ENCODE results near the gene MMP10.
"Not testable (repeated sequence)": the region's sequence is repeated elsewhere in the genome, so short reads cannot be mapped to it uniquely, and the experiment has no call there.

MMP10 gene

DNA sequence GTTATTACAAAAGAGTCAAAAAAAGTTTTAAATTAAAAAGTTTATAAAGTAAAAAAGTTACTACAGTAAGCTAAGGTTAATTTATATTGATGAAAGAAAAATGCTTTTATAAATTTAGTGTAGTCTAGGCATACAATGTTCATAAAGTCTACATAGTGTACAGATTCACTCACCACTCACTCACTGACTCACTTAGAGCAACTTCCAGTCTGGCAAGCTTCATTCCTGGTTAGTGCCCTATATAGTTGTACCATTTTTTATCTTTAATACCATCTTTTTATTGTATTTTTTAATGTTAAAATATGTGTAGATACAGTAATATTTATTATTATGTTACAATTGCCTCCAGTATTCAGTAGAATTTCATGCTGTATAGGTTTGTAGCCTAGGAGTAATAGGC is 2.6 kb upstream of the MMP10 start:
- no peak for DNase-seq

DNA sequence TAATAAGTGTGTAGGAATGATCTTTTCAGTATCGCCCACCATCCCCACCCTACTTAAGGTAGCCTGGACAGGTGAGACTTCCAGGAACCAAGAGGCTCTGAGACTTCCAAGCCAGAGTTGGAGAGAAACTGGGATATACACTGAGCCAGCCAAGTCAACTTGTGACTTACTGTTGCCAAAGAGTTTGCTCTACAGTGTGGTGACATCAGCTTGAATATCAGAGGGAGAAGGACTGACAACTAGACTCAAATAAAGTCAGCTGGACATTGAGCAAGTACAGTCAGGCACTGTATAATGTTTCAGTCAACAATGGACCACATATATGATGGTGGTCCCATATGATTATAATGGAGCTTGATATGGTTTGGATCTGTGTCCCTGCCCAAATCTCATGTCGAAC is 1.2 kb upstream of the MMP10 start:
- DNase-seq: no peak

DNA sequence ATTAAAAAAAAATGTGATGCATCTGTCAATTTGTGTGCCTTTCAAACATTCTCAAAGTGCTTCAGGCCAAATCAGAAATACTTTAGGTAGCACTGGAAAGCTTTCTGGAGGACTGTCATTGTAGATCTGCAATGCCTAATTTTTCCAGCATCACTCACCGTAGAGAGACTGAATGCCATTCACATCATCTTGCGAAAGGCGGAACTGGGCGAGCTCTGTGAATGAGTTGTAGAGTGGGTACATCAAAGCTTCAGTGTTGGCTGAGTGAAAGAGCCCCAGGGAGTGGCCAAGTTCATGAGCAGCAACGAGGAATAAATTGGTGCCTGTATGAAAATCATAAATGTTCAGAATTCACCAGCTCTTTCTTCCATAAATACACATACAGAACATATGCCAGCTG is 4.0 kb downstream of the MMP10 start:
- DNase-seq: no peak

DNA sequence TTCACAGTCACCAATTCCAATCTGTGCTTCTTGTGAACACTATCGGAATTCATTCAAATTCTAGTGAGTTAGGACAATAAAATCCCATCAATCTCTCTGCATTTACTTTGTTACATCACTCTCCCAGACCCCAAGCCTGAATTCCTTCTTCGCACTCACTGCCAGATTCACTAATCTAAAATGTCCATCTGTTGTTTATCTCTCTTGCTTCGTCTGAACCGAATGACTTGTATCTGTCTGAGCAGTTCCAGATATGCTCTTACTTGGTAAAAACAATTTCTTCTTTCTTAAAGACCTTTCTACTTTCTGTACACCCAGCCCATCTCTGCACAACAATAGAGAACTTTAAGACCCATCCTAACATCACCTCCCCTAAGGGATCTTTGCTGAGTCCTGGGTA is 7.0 kb downstream of the MMP10 start:
- DNase-seq: no peak

DNA sequence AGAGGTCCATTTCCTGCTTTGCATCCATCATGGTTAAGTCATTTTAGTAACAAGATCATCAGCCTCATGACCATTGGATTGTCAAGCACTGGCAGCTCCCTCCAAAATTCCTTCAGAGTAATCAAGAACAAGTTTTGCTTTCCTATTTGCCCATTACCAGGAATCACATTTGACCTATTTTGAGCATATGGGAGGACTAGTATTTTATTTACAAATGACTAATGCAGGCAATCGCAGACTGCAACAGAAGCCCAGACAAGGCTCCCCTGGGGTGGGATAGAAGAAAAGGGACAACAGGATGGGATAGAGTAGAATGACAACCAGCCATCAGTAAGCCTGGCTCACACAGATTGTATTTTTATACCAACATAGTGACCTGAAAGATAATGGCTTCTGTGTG is 9.1 kb downstream of the MMP10 start:
- no peak for DNase-seq

DNA sequence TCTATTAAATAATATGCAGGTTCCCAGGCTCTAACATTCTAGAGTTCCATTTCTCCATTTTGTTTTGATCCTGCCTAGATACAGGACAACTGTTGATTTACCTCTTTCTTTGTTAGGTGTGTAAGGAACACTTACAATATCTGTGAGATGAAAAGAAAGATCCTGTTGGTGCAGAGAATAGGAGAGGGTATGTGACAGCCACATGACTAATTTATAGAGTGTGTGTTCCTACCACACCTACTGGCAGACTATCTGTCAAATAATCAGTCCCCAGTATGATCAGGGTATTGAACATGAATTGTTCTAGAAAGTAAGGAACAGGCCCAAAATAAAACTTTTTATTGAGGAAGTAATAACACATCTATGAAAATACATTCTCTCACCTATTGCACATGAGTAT is 10.2 kb downstream of the MMP10 start:
- no peak for DNase-seq

DNA sequence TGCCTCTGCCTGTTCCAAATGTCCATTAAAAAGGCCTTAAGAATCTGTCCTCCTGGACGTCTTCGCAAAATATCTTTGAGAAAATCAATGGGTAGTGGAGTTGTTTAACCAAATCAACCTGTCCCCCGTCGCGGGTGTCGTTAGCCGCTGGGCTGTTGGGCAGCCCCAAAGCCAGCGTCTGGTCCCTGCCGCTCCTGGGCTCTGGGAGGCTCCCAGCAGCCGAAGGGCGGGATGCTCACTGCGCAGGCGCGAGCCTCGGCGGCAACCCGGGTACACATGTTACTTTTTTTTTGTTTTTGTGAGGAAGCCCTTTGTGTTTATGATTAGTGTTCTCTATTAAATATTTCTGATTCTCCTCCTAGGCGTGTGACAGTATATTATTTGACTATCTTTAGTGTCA is 12.6 kb downstream of the MMP10 start:
- no peak for DNase-seq

DNA sequence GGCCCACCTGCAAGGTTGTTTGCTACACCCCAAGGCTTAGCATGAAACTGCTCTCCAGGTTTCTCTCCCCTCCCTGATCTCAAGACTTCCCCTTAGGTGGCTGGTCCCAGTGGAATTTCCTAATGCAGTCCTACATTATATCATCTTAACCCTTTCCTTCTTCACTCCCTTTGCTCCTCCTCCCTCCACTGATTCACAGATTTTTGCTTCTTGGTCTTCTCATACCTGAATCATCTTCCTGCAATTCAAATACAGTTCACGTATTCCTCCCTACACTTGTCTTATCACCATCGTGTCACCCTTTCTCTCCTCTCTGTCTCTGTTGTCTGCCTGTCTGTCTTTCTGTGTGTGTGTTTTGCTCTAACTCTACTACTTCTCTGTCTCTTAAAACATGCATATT is 17.0 kb downstream of the MMP10 start:
- DNase-seq: no peak

DNA sequence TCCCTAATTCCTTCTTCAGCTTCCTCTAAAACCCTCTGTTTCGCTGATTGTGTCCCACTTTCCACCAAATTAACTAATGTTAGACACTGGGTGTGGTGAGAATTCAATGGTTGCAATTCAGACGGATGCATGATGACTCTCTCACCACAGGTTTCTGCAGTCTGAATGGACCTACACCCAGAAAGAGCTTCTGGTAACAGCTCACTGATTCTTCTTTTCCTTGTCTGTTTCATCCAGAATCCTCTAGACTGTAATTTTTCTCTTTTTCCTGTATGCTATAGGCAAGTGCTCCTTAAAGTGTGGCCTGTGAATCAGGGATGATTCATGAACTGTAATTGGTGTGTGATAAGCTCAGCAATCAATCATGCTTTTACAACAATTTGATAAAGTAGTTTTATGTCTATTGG is 18.1 kb downstream of the MMP10 start:
- DNase-seq: no peak

DNA sequence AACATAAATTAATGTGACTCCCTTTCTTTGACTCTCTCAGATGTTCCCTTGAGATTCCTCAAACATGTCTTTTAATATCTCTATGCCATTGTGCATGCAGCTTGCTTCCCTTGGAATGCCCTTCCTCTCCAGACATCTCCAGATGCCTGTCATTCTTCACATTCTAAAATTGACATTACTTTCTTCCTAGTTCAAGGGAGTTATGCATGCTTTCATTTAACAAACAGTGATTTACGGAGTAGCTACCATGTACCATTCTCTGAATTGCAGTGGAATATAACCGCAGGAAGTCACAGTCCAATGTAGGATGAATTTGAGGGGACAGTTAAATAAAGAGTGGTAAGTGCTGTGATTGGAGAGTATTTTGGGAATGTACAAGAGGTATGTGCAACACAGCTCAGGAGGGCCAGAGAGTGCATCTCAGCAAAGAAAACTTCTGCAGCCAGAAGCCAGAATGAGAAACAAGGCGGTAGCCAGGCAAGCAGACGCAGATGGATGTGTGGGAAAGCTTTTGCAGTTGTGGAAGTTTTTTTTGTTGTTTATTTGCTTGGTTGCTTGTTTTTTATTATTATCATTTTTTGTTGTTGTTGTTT is 18.7 kb downstream of the MMP10 start:
- DNase-seq: no peak

DNA sequence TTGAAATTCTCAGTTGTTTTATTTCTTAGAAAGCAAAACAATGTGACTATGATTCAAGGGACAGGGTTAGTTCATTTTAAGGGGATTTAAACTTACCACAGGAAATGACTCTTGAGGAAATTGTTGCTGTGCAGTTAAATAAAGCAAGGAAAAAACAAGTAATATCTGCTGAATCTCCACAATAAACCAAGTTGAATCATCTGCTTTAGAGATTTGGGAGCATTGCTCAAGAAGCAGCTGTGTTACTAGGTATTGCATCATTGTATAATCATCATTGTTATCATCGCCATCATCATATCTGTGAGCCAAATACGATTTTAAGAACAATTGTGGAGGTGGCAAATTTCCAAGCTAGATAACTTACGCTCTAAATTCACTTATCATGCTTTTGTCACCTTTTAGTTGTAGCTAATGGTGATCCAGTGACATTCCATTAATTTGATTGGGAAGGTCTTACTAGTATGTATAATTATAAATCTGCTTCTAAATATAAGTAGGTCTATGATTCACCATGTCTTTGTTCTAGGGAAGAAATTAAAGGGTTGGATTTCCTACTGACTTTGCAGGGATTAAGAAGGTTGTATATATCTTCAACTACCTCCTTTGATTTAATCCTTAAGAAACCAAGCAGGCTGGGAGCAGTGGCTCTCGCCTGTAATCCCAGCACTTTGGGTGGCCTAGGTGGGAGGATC is 19.9 kb downstream of the MMP10 start:
- no peak for DNase-seq

DNA sequence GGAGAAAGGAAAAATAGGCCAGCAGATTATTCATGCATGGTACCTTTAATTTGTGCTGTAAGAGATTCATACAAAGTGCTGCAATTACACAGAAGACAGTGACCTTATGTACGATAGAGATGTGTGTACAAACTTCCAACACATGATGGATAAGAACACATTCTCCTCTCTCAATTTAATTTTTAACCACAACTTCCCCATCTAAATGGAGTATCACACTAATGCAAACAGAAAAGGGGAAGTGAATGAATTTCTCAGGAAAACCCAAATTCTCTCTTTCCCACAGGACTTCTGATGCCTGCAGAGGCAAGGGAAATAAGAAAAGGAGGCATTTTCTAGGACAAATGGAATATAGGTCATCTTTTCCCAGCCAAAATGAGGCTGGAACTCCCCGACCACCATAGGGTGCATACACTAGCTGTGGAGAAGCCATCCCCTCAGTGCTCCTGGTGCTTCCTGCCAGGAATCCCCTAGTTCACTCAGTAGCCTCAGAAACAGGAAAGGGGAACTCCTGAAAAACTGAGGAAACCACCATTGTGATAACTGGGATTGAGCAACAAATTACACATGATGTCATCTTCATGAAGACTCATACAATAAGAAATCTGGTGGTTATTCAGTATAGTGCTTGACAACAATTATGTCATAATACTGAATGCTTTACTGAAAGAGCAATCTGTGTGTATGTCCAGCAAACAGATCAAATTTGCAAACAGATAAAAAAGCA is 22.4 kb downstream of the MMP10 start:
- DNase-seq: no peak

DNA sequence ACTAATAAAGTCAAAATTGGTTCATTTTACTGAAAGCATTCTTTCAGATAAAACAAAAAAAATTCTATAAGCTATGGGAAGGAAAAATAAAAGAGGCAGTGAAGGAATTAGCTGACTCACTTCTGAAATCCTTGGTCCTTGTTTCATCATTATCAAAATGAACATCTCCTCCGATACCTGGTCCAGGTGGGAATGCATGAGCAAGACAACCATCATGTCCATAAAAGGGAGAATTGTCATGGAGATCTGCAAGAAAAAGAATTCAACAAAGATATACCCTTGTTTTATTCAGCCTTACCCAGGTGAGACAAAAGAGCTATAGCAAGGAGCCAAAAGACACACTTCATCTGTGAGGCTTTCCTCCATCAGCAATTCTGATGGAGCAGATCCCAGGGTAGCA is 27.2 kb downstream of the MMP10 start:
- DNase-seq: no peak

DNA sequence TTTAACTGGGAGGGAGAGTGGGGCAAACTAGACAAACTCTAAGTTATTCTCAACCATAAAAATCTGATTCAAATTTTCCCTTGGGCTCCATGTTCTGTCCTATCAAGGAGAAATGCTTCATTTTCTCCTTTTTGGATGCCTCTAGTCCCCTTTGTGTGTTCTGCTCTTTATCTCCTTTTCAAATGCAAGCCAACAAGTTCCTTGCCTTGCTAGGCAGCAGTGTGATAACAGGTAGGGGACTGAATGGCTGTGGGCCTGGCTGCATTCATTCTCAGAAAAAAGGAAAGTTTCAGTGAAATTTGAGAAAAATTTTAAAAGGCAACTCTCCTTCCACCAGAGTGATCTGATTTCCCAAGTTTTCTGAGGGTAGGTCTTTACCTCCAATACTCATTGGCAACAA is 28.8 kb downstream of the MMP10 start:
- DNase-seq: no peak

DNA sequence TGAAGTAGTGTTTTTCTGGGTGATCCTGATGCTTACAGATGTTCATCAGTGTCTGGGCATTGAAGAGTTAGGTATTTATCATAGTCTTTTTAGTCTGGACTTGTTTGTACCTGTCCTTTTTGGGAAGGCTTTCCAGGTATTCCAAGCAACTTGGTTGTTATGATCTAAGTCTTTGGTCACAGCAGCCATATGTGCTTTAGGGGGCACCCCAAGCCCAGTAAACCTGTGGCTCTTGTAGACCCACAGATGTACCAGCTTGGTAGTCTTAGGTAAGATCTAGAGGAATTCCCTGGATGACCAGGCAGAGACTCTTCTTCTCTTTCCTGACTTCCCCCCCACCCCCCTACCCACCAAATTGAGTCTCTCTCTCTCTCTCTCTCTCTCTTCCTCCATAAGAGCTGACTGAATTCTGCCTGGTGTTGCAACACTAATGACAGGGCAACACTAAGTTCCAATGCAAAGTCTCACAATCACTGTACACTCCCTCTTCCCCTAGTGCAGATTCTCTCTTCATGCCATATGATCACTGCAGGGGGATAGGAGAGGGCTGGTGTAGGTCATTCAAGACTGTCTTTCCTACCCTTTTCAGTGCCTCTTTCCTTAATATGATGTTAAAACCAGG is 31.2 kb downstream of the MMP10 start:
- no peak for DNase-seq

DNA sequence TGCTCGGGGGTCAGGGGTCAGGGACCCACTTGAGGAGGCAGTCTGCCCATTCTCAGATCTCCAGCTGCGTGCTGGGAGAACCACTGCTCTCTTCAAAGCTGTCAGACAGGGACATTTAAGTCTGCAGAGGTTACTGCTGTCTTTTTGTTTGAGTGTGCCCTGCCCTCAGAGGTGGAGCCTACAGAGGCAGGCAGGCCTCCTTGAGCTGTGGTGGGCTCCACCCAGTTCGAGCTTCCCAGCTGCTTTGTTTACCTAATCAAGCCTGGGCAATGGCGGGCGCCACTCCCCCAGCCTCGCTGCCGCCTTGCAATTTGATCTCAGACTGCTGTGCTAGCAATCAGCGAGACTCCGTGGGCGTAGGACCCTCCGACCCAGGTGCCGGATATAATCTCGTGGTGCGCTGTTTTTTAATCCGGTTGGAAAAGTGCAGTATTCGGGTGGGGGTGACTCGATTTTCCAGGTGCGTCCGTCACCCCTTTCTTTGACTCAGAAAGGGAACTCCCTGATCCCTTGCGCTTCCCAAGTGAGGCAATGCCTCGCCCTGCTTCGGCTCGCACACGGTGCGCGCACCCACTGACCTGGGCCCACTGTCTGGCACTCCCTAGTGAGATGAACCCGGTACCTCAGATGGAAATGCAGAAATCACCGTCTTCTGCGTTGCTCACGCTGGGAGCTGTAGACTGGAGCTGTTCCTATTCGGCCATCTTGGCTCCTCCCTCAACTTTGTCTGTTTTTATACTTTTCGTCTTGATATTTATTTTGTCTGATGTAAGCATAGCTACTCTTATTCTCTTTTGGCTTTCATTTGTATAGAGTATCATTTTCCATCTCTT is 33.5 kb downstream of the MMP10 start:
- DNase-seq: not testable (repeated sequence)

DNA sequence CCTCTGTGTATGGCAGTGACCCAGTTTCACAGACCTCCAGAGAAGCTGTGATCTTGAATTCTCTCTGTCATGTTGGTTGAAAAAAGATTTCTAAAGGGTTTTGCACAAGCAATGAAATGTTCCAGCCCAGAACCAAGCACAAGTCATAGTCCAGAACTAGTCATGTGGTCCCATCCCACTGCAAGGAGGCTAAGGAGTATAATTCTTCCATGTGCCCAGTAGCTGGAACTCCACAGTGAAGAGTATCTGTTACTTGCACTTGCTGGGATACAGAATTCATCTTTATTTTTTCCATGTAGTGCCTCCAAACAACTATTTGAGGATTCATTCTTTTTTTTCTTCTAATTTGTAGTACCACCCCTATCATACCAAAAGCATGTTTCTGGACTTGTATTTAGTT is 45.8 kb downstream of the MMP10 start:
- no peak for DNase-seq

DNA sequence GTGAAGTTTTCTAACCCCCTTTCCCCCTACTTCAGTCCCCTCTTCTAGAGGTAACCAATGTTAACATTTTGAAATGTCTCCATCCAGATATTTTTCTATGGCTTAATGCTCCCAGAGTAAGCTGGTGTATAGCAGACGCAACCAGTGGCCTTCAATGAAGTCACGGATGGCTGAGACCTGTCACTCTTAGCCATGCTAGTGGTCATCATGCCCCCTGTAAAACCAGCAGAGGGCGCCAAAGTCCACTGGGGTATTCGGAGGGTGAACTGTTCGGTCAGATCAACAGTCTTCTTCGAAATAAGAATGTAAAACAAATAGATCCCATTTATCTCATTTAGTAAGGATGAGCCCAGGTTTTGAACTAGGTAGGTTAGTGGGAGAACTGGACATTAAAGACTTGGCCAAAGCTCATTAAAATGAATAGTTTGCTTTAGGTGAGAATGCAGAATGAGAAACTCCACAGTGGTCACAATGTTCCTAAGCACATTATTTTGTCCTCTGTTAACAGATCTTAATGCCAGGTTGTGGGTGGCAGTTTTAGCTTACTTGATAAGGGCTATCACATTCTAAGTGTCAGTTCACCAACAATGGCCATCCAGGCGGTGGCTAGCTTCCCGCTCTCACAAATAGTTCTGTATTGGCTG is 47.1 kb downstream of the MMP10 start:
- DNase-seq: peak; percentile 79

DNA sequence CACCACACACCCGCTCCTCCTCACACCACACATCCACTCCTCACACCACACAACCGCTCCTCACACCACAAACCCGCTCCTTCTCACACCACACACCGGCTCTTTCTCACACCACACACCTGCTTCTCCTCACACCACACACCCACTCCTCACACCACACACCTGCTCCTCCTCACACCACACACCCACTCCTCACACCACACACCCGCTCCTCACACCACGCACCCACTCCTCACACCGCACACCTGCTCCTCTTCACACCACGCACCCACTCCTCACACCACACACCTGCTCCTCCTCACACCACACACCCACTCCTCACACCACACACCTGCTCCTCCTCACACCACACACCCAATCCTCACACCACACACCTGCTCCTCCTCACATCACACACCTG is 49.5 kb downstream of the MMP10 start:
- not testable (repeated sequence) for DNase-seq

DNA sequence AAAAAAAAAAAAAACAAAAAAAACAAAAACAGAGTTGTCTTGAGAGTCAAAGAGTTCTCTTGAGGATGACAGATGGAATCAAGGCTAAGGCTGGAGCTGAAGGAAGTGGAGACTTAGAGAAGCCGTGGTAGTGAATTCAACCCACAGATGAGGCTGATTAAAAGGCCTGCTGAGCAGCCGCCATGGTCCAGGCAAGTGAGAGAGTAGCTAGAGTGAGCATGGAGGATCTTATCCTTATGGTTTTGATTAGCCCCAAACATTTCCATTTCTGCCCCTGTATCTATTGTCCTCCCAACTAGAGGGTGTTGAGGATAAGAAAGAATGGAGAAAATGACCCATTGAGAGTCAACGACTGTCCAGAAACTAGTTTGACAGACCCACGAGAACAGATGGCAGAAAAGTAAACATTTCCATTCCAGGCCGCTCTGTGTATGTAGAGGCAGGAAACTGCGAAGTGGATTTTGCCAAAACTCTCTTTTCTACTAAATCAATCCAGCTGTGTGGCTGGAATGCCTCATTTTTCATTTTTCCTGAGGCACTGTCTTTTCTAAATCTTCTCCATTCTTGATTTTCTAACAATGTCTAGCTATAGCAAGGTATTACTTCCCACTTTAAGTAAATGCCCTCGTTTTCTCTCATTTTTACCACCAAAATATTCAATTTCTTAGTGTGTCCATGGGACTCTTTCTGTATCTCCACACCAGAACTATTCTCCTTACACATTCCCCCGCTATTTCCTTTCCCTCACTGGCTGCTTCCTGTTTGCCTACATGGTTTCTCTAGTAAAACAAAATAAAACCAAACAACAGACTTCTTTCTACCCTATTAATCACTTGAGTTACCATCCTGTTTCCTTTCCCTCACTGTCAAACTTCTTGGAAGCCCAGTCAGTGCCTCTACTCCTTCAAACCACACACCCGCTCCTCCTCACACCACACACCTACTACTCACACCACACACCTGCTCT is 50.3 kb downstream of the MMP10 start:
- DNase-seq: no peak

DNA sequence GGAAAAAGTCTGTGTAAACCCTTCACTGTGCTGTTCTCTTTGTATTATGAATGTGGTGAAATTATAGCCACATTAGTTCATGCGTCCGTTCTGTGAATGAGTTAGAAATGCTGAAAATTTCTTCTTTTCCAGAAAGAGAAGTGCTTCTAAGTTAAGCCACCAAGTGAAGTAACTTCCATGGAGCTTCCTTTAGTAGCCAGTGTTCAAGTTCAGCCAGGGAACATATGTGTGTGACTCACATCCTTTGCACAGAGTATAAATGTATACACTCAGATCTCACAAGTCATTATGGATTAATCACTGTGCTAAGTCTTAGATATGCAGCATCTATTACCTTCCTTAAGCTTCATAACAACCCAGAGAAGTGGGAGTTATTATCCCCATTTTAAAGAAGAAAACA is 52.5 kb downstream of the MMP10 start:
- DNase-seq: no peak
